ENCODE data around the gene WDR45B.
"Not testable (repeated sequence)": the region's sequence is repeated elsewhere in the genome, so short reads cannot be mapped to it uniquely, and the experiment has no call there.

Gene WDR45B

DNA sequence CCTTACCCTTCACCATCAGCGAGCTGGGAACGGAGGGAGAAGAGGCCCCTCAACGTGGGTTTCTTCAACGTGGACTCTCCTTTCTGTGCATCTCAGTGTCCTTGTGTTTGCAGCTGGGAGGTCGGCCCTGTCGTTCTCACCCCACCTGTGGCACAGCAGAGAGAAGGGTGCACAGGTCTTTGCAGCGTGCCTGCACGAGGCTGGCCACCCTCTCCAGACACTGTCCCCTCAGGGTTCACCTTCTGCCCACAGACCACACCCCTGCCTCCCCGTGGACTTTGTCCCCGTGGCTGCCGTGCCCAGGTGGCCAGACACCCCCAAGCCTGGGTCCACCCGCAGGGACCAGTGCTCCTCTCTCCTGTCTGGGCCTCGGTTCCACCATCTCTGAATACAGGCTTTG is 7.3 kb upstream of the WDR45B start:
- no peak for DNase-seq

DNA sequence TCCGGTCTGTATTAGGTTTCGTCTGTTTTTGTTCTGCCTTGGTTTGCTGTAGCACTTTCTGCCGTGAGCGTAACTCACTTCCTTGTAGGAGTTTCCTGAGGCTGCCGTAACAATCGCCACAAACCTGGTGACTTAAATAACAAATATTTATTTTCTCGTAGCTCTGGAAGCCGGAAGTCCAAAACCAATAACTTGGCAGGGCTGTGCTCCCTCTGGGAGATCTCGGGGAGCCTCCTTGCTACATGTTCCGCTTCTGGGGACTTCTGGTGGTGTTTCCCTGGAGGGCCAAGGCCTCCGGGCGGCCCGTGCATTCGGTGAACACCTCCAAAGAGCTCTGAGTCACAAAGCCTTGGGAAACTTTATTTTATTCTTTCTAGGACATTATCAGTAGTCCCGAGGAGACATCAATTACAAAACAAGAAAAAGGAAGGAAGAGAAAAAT is 6.8 kb upstream of the WDR45B start:
- no peak for DNase-seq

DNA sequence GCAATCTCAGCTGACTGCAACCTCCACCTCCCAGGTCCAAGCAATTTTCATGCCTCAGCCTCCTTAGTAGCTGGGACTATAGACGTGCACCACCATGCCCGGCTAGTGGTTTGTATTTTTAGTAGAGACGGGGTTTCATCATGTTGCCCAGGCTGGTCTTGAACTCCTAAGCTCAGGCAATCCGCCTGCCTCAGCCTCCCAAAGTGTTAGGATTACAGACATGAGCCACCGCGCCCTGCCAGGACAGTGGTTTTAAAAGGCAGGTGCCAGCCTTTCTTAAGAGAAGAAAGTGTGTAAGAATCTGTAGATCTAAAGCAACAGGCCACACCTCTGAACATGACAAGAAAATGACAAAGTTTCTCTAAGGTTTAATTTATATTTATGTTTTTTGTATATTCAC is 6.4 kb upstream of the WDR45B start:
- DNase-seq, result not testable (repeated sequence)

DNA sequence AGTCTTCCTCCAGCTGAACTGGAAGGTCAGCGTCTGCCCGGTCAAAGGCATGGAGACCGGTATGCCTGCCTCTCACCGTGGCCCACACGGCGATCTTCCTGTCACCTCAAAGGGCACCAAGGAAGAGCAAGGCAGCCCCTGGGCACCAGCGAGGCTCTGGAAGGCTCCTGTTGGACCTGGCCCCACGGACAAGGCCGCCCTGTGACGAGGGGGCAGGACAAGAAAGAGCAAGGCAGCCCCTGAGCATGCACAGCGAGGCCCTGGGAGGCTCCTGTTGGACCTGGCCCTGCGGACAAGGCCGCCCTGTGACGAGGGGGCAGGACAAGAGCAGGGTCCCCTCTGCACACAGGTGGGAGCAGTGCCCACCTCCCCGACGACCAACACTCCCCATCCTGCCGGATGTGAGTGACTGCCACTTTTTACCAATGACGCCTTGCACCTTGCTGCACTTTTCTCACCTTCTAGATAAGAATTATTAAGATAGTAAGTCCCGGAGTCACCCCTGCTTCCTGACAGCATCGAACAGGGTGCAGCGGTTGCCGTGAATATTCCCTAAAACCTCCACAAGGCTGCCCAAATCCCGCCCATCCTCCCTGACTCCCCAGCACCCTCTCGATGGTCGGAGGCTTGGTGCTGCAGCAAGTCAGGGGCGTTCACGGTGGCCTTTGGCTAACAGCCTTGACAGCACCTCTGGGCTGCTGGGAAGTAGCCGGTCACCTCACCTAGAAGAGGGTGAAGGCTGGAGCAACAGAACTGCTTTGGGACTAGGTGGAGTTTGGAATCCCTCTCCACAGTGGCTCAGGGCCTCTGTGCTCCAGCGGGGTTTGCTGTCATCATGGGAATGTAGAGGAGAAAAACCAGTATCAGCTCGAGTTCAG is 5.6 kb upstream of the WDR45B start:
- DNase-seq, result no peak

DNA sequence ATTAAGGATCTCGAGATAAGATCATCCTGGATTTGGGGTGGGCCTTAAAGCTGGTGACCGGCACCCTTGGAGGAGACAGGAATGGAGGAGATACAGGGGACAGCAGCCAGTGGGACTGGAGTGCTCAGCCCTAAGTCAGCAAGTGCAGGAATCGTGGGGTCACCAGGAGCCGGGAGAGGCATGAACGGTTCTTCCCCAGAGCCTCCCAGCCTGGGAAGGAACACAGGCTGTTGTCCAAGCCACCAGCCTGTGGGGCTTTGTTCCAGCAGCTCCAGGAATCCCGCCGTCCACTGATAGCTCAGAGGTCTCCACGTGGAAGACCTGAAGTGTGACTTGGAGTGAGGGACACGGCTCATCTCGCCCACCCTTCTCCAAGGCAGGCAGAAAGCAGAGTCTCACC is 2.5 kb upstream of the WDR45B start:
- DNase-seq, result no peak

DNA sequence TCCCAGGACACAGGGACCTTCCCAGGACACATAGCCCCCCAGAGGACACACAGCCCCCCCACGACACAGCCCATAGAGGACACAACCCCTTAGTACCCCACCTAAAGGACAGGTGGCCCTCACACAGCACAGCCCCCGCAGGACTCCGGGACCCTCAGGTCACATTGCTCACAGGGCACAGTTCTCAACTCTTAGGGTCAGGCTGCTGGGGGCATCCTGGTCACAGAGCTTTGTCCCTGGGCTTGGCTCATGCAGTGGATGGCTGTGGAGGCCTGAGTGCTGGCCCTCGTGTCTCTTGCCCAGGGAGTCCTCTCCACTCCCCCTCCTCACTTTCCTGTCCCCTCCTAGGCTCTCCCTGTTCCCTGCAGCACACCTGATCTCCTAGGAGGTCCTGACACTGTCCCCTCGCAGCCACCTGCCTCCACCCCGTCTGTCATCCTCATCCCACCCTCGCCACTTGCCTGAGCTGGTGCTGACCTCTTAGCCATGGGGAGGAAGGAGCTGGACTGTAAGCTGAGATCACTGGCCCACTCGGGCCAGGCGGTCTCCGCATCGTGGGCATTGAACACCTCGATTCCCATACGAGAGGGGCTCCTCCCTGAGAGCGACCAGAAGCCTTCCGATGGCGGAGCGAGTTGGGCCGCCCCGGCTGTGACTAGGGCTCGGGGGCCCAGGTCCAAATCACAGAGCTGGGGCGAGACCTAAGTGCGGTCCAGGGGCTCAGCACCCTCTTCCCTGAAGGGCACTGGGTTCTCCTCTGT is 1.4 kb upstream of the WDR45B start:
- DNase-seq, result no peak

DNA sequence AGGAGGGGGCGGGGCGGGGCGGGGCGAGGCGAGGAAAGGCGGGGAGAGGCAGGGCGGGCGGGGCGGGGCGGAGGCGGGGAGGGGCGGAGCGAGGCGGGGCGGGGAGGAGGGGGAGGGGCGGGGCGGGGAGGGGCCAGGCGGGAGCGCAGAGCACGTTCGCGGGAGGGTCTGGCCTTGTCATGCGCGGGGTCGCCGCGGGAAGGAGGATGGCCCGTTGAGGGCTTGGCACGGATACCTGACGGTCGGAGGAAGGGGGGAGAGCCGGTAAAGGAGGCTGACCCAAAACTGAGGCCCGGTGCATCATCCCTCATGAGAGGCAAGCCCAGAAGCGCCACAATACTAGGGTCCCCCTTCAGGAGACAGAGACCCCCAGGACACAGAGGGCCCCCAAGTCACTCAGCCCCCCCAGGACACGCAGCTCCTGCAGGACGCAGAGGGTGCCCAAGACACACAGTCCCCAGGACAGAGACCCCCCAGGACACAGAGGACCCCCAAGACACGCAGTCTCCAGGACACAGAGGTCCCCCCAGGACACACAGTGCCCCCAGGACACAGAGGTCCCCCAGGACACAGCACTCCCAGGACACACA is 593 bp upstream of the WDR45B start:
- peak; percentile 42 for DNase-seq

DNA sequence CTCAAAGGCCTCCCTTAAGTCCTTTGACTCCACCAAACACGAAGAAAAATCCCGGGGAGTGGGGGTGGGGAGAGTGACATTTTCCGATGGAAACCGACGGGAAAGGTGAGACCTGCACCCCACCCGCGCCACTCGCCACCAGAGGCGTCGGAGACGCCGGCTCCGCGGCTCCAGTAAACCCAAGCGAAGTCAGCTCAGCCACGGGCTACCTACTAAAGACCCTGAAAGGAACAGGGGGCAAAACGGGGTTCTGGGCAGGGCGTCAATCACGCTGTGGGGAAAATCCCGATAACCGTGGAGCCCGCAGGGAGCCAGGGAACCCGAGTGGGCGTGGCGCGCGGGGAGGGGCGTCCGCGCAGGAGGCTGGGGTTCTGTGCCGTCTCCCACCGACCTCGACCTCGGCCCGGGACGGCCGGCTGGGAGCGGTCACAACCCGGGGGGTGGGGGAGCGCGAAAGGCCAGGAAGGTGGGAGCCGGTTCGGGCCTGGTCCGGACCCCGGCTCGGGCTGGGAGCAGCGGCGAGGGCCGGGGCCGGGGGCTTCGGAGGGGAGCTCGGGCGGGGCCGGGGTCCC is 565 bp downstream of the WDR45B start:
- DNase-seq, result peak; percentile 39

DNA sequence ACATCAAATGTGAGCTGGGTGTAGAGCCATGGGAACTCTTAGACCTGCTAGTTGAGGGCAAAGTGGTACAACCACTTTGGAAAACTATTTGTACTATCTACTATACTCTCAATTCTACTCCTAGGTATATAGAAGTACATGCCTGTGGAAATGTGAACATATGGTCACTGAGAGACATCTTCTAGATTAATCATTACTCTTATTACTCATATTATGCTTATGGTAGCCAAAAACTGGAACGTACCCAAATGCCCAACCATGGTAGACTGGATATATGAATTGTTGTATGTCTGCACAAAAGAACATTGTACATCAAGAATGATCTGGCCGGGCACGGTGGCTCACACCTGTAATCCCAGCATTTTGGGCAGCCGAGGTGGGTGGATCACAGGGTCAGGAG is 2.7 kb downstream of the WDR45B start:
- no peak for DNase-seq

DNA sequence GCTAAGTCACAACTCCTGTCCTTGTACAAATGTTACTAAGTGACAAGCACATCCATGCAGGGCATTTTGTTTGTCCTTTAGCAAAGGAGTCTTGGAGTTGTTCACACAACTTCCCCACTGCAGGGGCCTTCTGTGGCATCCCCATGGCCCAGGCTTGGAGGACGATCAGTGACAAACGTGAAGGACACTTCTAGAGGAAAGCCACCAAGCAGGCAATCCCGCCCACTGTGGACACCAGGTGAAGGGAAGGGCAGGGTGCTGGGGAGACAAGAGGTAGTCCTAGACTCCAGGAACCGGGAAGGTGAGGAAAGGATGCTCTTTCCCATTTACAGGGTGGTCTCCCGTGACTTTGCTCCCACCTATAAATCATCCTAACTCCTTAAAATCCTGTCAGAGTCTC is 4.1 kb downstream of the WDR45B start:
- DNase-seq, result no peak

DNA sequence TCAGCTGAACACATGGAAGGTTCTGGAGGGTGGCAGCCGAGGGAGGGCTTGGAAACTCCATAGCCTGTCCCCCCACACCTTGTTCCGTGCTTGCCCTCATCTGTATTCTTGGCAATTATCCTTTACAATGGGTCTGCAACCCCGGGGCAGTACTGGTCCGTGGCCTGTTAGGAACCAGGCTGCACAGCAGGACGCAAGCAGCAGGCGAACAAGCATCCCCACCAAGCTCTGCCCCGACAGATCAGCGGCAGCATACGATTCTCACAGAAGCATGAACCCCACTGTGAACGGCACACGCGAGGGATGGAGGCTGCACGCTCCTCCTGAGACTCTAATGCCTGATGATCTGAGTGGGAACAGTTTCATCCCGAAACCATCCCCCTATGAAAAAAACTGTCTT is 6.2 kb downstream of the WDR45B start:
- DNase-seq, result no peak

DNA sequence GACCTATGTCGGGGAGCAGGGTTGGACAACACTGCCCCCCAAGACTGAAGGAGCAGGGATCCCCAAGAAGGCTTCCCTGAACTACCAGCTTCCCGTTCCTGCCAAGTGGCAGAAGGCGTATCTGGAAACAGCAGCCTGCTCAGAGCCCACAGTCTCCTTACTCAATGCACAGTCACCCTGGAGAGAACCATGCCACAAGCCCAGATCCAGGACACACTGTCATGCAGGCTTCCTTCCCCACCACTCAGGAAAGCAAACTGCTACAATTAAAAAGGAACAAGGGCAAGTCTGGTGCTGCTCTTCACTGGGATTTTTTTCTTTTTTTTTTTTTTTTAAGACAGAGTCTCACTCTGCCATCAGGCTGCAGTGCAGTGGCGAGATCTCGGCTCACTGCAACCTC is 8.2 kb downstream of the WDR45B start:
- DNase-seq, result no peak

DNA sequence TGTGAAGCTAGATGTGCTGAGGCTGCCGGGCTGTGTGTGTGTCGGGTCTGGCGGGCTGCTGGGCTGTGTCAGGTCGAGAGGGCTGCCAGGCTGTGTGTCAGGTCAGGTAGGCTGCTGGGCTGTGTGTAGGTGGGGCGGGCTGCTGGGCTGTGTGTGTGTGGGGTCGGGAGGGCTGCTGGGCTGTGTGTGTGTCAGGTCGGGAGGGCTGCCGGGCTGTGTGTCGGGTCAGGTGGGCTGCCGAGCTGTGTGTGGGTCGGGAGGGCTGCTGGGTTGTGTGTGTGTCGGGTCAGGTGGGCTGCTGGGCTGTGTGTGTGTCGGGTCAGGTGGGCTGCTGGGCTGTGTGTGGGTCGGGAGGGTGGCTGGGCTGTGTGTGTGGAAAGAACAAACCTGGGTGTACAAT is 8.6 kb downstream of the WDR45B start:
- DNase-seq, result no peak

DNA sequence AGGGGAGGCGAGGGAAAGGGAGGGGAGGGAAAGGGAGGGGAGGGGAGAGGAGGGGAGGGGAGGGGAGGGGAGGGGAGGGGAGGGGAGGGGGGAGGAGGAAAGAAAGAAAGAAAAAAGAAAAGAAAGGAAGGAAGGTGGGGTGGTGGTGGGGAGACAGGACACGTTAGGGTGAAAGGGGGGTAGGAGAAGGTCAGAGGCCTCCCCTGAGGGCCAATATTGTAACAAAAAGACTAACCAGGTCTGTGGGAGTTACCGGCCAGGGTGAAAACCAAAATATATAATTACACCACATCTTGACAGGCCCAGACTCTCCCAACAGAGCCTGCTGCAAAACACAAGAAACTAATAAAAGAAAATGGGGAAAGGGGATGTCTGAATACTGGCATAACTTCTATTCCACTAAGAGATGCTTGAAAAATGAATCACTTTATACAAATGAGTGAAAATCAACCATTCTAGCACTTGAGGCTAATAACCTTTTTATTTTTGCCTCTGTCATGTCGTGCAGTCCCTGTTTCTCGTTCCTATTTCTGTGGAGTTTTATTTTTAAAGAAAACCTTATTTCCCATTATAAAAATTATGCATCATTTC is 10.0 kb downstream of the WDR45B start:
- DNase-seq, result no peak

DNA sequence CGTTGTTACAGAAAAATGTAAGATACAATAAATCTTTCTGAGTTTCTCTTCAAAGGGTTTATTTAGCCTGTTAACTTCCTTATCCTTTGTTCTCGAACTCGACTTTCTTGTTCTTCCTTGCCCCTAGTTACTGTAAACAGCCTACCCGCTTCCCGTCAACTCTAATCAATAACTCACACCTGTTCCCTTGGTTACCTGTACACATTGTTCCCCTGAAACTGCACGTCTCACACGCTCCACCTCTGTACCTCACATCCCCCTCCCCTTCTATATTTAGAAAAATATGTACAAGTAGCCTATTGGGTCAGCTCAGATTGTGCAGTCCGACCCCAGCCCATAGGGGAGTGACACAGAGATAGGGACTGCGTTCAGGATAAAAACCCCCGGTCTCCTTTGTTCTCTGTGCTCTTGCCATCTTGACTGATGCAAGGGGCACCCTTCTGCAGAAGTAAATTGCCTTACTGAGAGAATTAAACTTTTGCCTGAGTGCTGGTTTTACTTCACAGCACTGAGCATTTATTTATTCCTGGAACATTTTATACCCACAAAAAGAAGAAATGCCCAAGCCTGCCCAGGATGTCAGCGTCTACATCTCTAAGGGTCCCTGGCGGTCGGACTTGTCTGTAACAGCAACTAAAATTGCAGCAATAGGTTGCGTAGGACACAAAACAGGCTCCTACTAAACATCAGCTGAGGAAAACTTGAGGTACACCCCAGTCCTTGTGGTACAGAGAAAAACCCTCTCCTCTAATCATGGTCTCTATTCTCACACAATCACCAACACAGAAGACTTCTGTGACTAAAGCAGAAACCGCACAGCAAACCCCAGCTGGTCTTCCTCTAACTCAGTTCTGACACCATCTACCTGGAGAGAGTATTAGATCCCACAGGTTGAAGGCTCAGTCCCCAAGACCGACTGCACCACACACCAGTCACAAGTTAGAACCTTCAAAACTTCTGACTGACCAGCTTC is 11.3 kb downstream of the WDR45B start:
- DNase-seq, result no peak

DNA sequence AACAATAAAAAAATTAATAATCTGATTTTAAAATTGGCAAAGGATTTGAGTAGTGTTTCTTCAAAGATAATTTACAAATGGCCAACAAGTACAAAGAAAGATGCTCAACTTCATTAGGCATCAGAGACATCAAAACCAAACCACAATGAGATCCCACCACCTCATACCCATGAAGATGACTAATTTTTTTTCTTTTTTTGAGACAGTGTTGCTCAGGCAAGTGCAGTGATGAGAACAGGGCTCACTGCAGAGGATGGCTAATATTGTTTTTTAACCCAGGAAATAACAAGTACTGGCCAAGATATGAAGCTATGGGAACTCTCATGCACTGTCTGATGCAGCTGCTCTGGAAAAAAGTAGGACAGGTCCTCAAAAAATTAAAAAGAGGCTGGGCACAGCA is 14.9 kb downstream of the WDR45B start:
- no peak for DNase-seq

DNA sequence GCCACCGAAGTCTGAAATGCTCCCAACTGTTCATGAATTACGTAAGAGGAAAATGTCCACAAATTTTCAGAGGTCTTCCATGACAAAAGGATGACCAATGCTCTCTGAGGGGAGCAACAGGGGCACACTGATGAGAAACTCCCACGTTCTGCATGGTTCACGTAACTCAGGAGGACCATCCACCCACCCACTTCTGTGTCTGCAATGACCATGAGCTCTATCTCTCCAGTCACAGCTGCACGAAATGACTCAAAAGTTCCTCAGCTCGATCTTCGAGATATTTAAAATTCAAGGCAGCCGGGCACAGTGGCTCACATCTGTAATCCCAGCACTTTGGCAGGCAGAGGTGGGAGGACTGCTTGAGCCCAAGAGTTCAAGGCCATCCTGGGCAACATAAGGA is 15.8 kb downstream of the WDR45B start:
- DNase-seq, result no peak

DNA sequence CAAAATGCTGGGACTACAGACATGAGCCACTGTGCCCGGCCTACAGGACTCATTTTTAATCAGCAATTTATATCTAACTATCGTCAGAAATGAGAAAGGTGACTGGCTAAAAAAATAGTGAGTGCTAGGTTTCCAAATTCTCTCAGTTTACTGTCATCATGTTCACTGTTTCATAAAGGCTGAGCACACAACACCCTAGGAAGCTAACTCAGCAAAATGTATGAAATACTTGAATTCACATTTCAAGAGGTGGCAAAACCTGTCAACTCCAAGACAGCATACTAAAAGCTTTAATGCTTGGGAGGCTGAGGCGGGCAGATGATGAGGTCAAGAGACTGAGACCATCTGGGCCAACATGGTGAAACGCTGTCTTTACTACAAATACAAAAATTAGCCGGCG is 16.7 kb downstream of the WDR45B start:
- DNase-seq, result no peak

DNA sequence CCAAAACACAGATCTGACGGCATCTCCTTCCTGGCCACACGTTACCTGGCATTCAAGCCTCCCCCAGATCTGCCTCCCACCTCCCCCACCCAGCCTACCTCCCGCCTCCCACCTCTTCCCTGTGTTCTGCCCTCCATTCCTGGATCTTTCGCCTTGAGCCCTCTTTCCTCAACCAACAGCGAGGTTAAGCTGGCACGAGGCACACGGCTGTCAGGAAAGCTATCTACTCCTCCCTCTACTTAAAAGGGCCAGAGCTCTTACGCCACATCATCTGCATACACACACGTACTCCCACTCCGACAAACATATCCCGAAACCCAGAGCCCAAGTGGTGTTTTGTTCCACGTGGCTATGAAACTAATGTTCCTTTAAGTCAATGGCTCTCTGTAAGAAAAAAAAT is 18.0 kb downstream of the WDR45B start:
- no peak for DNase-seq

DNA sequence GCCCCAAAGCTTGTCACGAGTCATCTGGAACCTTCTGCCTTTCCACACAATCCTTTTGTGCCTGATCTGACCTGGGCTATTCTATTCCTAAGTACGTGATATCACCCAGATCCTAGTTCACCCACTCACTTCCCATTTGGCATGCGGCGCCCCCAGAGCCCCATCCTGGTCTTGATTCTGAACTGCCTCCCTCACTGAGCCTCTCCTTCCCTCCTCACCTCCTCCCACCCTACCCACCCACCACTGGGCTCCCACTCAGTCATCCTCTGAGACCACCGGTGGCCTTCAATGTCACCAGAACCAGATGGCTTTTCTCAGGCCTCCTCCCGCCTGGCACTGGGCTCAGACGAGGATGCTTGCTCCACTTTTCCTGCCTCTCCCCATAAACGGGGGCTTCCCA is 18.5 kb downstream of the WDR45B start:
- no peak for DNase-seq

DNA sequence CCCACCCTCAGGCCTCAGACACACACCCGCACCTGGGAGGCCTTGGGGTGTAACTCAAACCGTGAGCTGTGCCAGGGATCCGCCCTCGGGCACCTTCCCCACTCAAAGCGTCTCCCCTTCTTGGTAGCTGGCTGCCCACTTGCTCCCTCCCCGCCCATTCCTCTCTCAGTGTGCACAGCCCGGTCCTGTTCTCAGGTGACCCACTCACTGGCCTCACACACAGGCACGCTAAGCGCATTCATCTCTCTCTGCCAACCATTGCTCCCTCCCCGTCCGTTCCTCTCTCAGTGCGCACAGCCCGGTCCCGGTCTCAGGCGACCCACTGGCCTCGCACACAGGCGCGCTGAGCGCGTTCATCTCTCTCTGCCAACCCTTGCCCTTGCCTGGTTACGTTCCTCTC is 20.8 kb downstream of the WDR45B start:
- DNase-seq, result no peak

DNA sequence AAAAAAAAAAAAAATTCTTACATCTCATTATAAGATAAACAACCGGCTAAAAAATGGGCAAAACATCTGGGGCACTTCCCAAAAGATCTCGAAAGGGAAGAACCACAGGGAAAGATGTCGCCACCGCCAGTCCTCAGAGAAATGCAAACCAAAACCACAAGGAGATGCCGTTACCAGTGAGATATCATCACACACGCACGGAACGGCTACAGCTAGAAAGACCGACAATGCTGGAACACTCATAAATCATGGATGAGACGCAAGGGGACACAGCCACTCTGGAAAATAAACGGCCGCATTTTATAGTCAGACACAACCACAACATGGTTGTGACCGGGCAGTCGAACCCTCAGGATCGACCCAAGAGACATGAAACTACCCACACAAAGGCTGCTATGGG is 24.5 kb downstream of the WDR45B start:
- no peak for DNase-seq
